GM13976 (cell line): Measurements from ENCODE around the gene ASB4.

ENCODE experiments used
- DNase-seq: peaks from one replicate; pipeline ENCODE4 v3.0.0; 2012; ENCODE audit warnings: low spot score
- in situ Hi-C: fragments of 300-500 bp; cut with MboI; formaldehyde crosslinking; loops from one replicate; pipeline ENCODE4 v1.12.0; 2022; ENCODE audit warnings: low sequenced_read_pairs, mixed read lengths, inconsistent platforms; ENCODE audit not compliant: unreplicated experiment
- TF ChIP-seq, protein P1 (sequence below): IDR thresholded peaks from 2 replicates; pipeline ENCODE4 v1.5.1; 2012; ENCODE audit warnings: borderline replicate concordance, mild to moderate bottlenecking; ENCODE audit not compliant: insufficient read depth; ENCODE audit errors: extremely low read depth, missing control alignments, control extremely low read depth

ASB4 gene

DNA sequence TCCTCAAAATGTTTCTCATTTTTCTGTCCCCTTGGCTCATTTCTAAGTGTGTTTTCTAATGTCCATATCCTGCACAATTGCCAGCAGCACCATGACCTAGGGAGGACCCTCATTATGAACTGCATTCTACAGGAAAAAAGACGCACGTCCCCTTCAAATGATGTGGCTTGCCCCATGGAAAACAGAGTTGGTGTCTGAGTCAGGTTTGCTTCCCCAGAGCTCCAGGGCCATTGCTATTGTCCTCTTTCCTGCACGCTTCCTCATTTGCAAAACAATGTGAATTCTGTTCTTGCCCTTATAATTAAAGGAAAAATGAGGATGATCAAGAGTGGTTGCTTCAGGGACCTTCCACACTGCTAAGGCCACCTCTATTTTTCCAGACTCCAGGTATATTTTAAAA, 14.7 kb upstream of the ASB4 start:
- in situ Hi-C loops = no loop called here
- no peak for DNase-seq
- TF ChIP-seq, protein P1, sequence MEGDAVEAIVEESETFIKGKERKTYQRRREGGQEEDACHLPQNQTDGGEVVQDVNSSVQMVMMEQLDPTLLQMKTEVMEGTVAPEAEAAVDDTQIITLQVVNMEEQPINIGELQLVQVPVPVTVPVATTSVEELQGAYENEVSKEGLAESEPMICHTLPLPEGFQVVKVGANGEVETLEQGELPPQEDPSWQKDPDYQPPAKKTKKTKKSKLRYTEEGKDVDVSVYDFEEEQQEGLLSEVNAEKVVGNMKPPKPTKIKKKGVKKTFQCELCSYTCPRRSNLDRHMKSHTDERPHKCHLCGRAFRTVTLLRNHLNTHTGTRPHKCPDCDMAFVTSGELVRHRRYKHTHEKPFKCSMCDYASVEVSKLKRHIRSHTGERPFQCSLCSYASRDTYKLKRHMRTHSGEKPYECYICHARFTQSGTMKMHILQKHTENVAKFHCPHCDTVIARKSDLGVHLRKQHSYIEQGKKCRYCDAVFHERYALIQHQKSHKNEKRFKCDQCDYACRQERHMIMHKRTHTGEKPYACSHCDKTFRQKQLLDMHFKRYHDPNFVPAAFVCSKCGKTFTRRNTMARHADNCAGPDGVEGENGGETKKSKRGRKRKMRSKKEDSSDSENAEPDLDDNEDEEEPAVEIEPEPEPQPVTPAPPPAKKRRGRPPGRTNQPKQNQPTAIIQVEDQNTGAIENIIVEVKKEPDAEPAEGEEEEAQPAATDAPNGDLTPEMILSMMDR = no peak

DNA sequence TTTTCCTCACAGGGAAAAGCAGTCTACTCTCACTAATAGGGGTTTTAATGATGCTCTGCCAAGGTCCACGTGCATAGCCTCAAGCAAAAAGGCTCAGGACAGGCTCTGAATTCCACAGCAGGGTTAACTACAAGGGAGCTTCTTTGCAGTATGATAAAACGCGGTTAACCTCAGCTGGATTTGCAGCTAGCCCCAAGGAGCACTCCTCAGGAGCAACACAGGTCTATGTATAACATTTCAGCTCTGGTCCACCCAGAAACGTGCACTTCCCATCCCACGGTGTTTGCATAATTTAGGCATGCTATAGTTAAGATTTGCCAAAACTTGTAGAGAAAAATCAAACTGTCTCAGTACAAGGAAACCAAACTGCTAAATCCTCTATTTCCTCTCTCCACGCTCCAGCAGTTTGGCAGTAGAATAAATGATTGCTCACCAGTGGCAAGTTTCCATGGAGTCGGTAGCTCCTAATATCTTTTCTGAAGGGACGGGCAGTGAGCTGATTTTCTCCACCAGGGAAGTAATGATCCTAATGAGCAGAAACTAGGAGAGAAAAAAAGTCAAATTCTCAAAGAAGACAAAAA, 13.1 kb upstream of the ASB4 start:
- DNase-seq = no peak
- in situ Hi-C loops = no loop called here
- TF ChIP-seq, protein P1 = no peak

DNA sequence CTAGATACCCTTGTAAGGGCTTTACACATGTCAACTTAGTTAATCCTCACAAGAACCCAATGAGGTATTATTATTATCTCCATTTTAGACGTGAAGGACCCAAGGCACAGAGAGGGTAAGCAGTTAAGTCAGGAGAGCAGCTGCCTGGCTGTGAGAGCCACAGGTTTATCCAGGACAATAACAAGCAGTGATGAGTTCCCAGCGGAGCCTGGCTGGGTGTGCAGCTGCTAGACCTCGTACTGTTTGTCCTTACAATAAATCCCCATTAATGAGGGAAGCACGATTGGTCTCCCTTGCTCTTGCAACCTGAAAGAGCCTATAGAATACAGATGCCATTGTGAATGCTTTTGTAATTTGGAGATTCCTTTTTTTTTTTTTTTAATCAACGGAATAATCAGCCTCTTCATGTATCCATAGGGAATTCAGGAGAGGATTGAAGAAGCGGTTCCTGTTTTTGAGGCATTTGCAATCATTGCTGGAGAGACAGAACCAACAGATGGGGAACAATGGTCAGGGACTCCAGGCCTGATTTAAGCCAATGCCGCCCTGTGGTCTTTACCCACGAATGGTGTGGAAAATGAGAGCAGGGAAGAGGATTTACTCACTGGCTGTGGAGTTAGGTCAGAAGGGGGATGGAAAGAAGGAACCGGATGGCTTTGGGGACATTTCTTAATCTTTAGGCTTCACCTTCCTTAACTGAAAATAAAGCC, 12.3 kb upstream of the ASB4 start:
- TF ChIP-seq, protein P1 = no peak
- in situ Hi-C loops = no loop called here
- no peak for DNase-seq

DNA sequence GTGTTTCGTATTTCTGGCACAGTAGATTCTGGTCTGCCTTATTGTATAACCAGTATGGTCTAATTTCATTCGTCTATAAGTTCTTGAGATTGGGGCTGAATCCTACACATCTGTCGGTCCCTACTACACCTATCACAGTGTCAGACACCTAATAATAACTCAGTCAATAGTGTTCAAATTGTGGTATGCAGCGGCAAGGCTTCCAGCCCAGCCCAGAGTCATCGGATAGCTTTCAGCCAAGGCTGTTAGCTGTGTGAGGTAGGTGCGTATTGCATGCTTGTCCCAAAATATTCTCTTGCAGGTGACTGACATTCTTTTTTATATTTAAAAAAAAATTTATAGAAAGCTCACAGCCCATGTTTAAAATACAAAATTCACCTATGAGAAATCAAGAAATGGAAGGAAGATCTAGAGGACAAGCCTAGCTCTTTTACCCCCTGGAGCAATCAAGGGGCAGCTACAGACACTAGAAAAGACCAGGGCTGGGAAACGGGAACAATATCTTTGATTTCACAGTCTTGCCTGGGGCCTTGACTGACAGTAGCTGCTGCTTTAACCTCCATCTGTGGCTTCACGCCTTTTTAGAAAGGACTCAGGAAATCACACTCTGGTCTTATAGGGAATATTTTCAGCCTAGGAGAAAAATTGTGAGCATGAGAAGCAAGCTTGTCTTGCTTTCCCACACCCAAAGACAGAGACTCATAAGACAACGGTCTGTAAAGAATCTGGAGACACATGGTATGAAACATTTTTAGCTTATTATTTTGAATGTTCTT, 9.5 kb upstream of the ASB4 start:
- TF ChIP-seq, protein P1 = no peak
- DNase-seq = no peak
- in situ Hi-C loops = loop anchor here (25.0 kb wide), 1 partner anchor 1014 kb away; no protein-coding TSS in a partner anchor

DNA sequence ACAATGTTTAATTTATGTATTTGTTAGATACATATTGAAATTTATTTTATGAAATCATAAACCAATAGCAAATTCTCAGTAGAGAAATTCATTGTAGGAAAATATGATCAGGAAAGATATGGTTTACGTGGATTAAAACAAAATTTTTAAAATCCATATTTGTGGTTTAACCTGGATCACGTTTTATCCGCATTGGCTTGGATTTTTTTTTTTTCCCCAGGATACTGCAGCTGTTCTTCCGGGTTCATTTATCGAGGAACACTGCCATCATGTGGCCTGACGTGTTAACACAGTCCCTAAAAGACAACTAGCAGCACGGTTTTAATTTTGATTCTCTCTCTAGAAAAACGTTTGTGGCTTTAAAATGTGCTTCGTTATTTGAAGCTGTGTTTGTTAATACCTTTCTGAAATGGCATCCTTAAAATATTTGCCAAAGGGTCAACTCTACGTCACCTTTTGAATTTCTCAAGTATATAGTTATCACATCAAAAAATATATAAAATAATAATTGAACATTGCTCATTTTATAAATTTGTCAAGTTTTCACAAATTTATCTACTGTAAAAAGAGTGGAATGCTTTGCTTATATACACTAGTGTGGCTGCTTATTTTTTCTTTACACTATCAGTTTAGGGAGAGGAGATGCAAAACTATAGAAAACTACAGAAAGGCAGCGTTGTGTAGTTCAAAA, 8.7 kb upstream of the ASB4 start:
- TF ChIP-seq, protein P1 = peak; percentile 62
- in situ Hi-C loops = loop anchor here (25.0 kb wide), 1 partner anchor 1015 kb away; no protein-coding TSS in a partner anchor
- peak; percentile 41 for DNase-seq
